WTC11 (cell line): Measurements from ENCODE around the gene SLC35F1. TPM values are rescaled to one million over a fixed set of nuclear protein-coding genes. Genes with fewer than 3 reads are reported as not detected.

Experiments
- ATAC-seq: fragments of 200-7000 bp; cut with Tn5 transposase; 2 replicates; pipeline ENCODE4 v1.10.0; 2021; ENCODE audit warnings: mild to moderate bottlenecking, moderate library complexity
- CTCF ChIA-PET: fragments of 300-600 bp; sonication (Branson Sonifier 250); formaldehyde crosslinking; loops from one replicate; lab custom pipeline; 2021; ENCODE audit warnings: antibody characterized with exemption; lab: Charles Lee
- POLR2A ChIA-PET: fragments of 350-600 bp; sonication (Branson Sonifier 250); formaldehyde crosslinking; loops from one replicate; lab custom pipeline; 2021; ENCODE audit warnings: antibody characterized with exemption; lab: Charles Lee
- DNase-seq: peaks from one replicate; pipeline ENCODE4 v3.0.0; 2021; ENCODE audit warnings: low spot score
- H3K27ac Mint-ChIP-seq: 2 replicates; pipeline ENCODE4 v1.8.0; 2021; ENCODE audit warnings: mixed read lengths
- H3K27me3 Mint-ChIP-seq: 2 replicates; pipeline ENCODE4 v1.8.0; 2021; ENCODE audit warnings: low read depth, mild to moderate bottlenecking, moderate library complexity, mixed read lengths
- H3K36me3 Mint-ChIP-seq: 2 replicates; pipeline ENCODE4 v1.8.0; 2021; ENCODE audit warnings: mixed read lengths
- H3K4me1 Mint-ChIP-seq: 2 replicates; pipeline ENCODE4 v1.8.0; 2022; ENCODE audit warnings: mixed read lengths
- H3K4me3 Mint-ChIP-seq: 2 replicates; pipeline ENCODE4 v1.8.0; 2021; ENCODE audit warnings: mild to moderate bottlenecking, moderate library complexity, mixed read lengths
- H3K9me3 Mint-ChIP-seq: 2 replicates; pipeline ENCODE4 v1.8.0; 2021; ENCODE audit warnings: mixed read lengths
- CBFB ChIP-seq: sonication (generic); formaldehyde crosslinking; IDR thresholded peaks from 2 replicates; pipeline ENCODE4 v1.8.1; 2022; ENCODE audit warnings: mild to moderate bottlenecking, low read depth, missing genetic modification reagents
- CTCF ChIP-seq: fragments of 200-600 bp; IDR thresholded peaks from 2 replicates; pipeline ENCODE4 v1.8.0; 2022; ENCODE audit warnings: antibody characterized with exemption
- ERG ChIP-seq: fragments of 250-450 bp; sonication (Bioruptor Pico); IDR thresholded peaks from 2 replicates; pipeline ENCODE4 v1.8.0; 2021; ENCODE audit warnings: mild to moderate bottlenecking
- FOXK1 ChIP-seq: sonication (generic); formaldehyde crosslinking; IDR thresholded peaks from 2 replicates; pipeline ENCODE4 v1.8.0; 2022; ENCODE audit warnings: mild to moderate bottlenecking, moderate library complexity, missing genetic modification reagents
- JUN ChIP-seq: sonication (generic); formaldehyde crosslinking; IDR thresholded peaks from 2 replicates; pipeline ENCODE4 v1.8.0; 2023; ENCODE audit warnings: mild to moderate bottlenecking, missing genetic modification reagents
- MAX ChIP-seq: sonication (generic); formaldehyde crosslinking; IDR thresholded peaks from 2 replicates; pipeline ENCODE4 v1.8.0; 2022; ENCODE audit warnings: mild to moderate bottlenecking, missing genetic modification reagents
- MXD4 ChIP-seq: fragments of 250-450 bp; sonication (Bioruptor Pico); IDR thresholded peaks from 2 replicates; pipeline ENCODE4 v1.8.0; 2021; ENCODE audit warnings: mild to moderate bottlenecking, moderate library complexity, borderline replicate concordance
- MYBL2 ChIP-seq: sonication (generic); formaldehyde crosslinking; IDR thresholded peaks from 2 replicates; pipeline ENCODE4 v1.8.1; 2023; ENCODE audit warnings: mild to moderate bottlenecking, moderate library complexity, missing genetic modification reagents
- NR2C2 ChIP-seq: sonication (generic); formaldehyde crosslinking; IDR thresholded peaks from 2 replicates; pipeline ENCODE4 v1.8.0; 2022; ENCODE audit warnings: mild to moderate bottlenecking, missing genetic modification reagents
- NR3C1 ChIP-seq: sonication (generic); formaldehyde crosslinking; conservative IDR thresholded peaks from 2 replicates; pipeline ENCODE4 v1.8.1; 2023; ENCODE audit warnings: low read depth, mild to moderate bottlenecking, missing genetic modification reagents
- PREB ChIP-seq: sonication (generic); formaldehyde crosslinking; IDR thresholded peaks from 2 replicates; pipeline ENCODE4 v1.8.1; 2022; ENCODE audit warnings: mild to moderate bottlenecking, missing genetic modification reagents, moderate library complexity, borderline replicate concordance
- ZNF138 ChIP-seq: sonication (generic); formaldehyde crosslinking; conservative IDR thresholded peaks from 2 replicates; pipeline ENCODE4 v1.8.1; 2022; ENCODE audit warnings: mild to moderate bottlenecking, moderate library complexity, missing genetic modification reagents
- ZNF232 ChIP-seq: sonication (generic); formaldehyde crosslinking; IDR thresholded peaks from 2 replicates; pipeline ENCODE4 v1.8.0; 2022; ENCODE audit warnings: mild to moderate bottlenecking, missing genetic modification reagents
- ZNF416 ChIP-seq: fragments of 250-450 bp; sonication (Bioruptor Pico); IDR thresholded peaks from 2 replicates; pipeline ENCODE4 v1.9.0; 2021; ENCODE audit warnings: mild to moderate bottlenecking, inconsistent platforms
- ZNF423 ChIP-seq: fragments of 250-450 bp; sonication (Bioruptor Pico); IDR thresholded peaks from 2 replicates; pipeline ENCODE4 v2.1.2; 2022; ENCODE audit warnings: mild to moderate bottlenecking, moderate library complexity
- ZNF425 ChIP-seq: fragments of 250-450 bp; sonication (Bioruptor Pico); conservative IDR thresholded peaks from 2 replicates; pipeline ENCODE4 v1.9.0; 2021; ENCODE audit warnings: mild to moderate bottlenecking
- total RNA-seq: library from RNA; stranded (reverse); gene quantifications from 3 replicates; pipeline ENCODE4 v1.2.3, GENCODE V29; 2021
- TF ChIP-seq, protein P1 (sequence below): fragments of 250-450 bp; sonication (Bioruptor Pico); IDR thresholded peaks from 2 replicates; pipeline ENCODE4 v1.9.0; 2021; ENCODE audit warnings: mild to moderate bottlenecking, borderline replicate concordance
- TF ChIP-seq, protein P2 (sequence below): sonication (generic); formaldehyde crosslinking; IDR thresholded peaks from 2 replicates; pipeline ENCODE4 v1.8.1; 2022; ENCODE audit warnings: missing genetic modification reagents, borderline replicate concordance
- TF ChIP-seq, protein P3 (sequence below): fragments of 250-450 bp; sonication (Bioruptor Pico); IDR thresholded peaks from 2 replicates; pipeline ENCODE4 v1.9.0; 2021; ENCODE audit warnings: mild to moderate bottlenecking

SLC35F1 gene
- total RNA-seq, 1 experiment from 2014 or later = 11.0 TPM

DNA sequence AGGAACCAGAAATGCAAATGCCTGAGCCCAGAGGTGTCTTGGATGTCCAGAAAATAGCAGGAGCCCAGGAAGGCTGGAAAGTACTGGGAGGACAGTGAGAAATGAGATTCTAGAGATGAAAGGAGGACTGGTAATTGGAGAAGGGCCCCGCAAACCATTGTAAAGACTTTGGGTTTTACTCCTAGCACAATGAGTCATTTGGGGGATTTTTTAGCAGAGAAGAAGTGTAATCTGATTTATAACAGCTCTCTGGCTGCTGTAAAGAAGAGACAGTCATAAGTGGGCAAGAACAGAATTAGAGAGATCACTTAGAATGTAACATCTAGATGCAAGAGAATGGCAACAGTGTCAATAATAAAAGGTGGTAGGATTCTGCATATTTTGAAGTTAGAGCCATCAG, 40.2 kb downstream of the SLC35F1 start (continued):
- TF ChIP-seq, protein P1, sequence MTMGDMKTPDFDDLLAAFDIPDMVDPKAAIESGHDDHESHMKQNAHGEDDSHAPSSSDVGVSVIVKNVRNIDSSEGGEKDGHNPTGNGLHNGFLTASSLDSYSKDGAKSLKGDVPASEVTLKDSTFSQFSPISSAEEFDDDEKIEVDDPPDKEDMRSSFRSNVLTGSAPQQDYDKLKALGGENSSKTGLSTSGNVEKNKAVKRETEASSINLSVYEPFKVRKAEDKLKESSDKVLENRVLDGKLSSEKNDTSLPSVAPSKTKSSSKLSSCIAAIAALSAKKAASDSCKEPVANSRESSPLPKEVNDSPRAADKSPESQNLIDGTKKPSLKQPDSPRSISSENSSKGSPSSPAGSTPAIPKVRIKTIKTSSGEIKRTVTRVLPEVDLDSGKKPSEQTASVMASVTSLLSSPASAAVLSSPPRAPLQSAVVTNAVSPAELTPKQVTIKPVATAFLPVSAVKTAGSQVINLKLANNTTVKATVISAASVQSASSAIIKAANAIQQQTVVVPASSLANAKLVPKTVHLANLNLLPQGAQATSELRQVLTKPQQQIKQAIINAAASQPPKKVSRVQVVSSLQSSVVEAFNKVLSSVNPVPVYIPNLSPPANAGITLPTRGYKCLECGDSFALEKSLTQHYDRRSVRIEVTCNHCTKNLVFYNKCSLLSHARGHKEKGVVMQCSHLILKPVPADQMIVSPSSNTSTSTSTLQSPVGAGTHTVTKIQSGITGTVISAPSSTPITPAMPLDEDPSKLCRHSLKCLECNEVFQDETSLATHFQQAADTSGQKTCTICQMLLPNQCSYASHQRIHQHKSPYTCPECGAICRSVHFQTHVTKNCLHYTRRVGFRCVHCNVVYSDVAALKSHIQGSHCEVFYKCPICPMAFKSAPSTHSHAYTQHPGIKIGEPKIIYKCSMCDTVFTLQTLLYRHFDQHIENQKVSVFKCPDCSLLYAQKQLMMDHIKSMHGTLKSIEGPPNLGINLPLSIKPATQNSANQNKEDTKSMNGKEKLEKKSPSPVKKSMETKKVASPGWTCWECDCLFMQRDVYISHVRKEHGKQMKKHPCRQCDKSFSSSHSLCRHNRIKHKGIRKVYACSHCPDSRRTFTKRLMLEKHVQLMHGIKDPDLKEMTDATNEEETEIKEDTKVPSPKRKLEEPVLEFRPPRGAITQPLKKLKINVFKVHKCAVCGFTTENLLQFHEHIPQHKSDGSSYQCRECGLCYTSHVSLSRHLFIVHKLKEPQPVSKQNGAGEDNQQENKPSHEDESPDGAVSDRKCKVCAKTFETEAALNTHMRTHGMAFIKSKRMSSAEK = no peak
- TF ChIP-seq ZNF138 (CRISPR knock-in tag) = no peak
- TF ChIP-seq, protein P2, sequence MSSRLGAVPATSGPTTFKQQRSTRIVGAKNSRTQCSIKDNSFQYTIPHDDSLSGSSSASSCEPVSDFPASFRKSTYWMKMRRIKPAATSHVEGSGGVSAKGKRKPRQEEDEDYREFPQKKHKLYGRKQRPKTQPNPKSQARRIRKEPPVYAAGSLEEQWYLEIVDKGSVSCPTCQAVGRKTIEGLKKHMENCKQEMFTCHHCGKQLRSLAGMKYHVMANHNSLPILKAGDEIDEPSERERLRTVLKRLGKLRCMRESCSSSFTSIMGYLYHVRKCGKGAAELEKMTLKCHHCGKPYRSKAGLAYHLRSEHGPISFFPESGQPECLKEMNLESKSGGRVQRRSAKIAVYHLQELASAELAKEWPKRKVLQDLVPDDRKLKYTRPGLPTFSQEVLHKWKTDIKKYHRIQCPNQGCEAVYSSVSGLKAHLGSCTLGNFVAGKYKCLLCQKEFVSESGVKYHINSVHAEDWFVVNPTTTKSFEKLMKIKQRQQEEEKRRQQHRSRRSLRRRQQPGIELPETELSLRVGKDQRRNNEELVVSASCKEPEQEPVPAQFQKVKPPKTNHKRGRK (CRISPR knock-in tag) = no peak
- TF ChIP-seq CTCF = no peak
- no peak for TF ChIP-seq ZNF423 (CRISPR knock-in tag)
- TF ChIP-seq, all 79 proteins: peak for 0

DNA sequence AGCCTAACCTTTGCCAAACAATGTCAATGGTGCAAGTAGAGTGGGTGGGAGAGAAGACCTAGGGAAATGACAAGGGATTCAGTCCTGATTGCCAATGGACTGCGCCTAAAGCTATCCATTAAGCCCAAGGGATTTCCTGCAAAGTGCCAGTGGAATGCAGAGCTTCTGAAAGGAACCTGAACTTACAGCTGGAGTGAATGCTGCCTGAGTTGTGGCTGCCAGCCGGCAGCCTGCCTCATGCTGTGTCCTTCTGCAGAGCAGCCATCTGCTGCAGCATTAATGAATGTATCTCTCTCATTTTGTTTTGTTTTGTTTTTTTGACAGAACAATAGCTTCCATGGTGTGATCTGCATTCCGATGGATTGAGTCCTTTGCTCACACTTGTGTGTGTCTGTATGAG, 44.7 kb downstream of the SLC35F1 start:
- H3K27me3 Mint-ChIP-seq = no peaks in the 10 kb centered on the region
- H3K4me1 Mint-ChIP-seq = peaks cover 17% of the 10 kb centered on the region
- H3K36me3 Mint-ChIP-seq = no peaks in the 10 kb centered on the region
- CTCF ChIA-PET = interaction anchor here (0.5 to 1.1 kb wide), 6 partner anchors 13 to 111 kb away, joined by 3 to 10 read pairs (median 4); partner anchors contain the start of gene SLC35F1
- peak; percentile 53 for DNase-seq
- H3K9me3 Mint-ChIP-seq = no peaks in the 10 kb centered on the region
- peak; percentile 98 for ATAC-seq
- no peak overlapping the region for H3K4me3 Mint-ChIP-seq
- peak overlapping the region; percentile 91 for H3K27ac Mint-ChIP-seq
- POLR2A ChIA-PET = no interaction called here
- TF ChIP-seq ERG (CRISPR knock-in tag) (no peak), FOXK1 (CRISPR knock-in tag) (no peak), ZNF416 (no peak), NR2C2 (no peak), MAX (CRISPR knock-in tag) (no peak), NR3C1 (CRISPR knock-in tag) (no peak), MXD4 (no peak), JUN (CRISPR knock-in tag) (no peak), ZNF423 (CRISPR knock-in tag) (0 out of 2 replicates have a peak, but pooled peaks have one; percentile 39), MYBL2 (CRISPR knock-in tag) (no peak), ZNF232 (peak; percentile 50; the same call in 1 of the 2 replicates), CBFB (CRISPR knock-in tag) (no peak), ZNF425 (no peak), PREB (CRISPR knock-in tag) (no peak)
- TF ChIP-seq, protein P3, sequence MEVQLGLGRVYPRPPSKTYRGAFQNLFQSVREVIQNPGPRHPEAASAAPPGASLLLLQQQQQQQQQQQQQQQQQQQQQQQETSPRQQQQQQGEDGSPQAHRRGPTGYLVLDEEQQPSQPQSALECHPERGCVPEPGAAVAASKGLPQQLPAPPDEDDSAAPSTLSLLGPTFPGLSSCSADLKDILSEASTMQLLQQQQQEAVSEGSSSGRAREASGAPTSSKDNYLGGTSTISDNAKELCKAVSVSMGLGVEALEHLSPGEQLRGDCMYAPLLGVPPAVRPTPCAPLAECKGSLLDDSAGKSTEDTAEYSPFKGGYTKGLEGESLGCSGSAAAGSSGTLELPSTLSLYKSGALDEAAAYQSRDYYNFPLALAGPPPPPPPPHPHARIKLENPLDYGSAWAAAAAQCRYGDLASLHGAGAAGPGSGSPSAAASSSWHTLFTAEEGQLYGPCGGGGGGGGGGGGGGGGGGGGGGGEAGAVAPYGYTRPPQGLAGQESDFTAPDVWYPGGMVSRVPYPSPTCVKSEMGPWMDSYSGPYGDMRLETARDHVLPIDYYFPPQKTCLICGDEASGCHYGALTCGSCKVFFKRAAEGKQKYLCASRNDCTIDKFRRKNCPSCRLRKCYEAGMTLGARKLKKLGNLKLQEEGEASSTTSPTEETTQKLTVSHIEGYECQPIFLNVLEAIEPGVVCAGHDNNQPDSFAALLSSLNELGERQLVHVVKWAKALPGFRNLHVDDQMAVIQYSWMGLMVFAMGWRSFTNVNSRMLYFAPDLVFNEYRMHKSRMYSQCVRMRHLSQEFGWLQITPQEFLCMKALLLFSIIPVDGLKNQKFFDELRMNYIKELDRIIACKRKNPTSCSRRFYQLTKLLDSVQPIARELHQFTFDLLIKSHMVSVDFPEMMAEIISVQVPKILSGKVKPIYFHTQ = no peak
